Activated naive CD4-positive, alpha-beta T cell (primary cell): ENCODE data around the gene RPTOR.
A peak's percentile ranks its signal among the peaks of the same experiment; 100 is the strongest.

Experiments used
- DNase-seq, 4 experiments: peaks; one replicate each; lab custom pipeline; 2025; lab: John Stamatoyannopoulos, UW

The RPTOR gene

GRCh38 chr17:80892019-80892855 lies 347.6 kb downstream of the RPTOR start:
- DNase-seq, result peak in 3 of 4 experiments; percentile 48 to 56 (median 49)

GRCh38 chr17:80892900-80893603 lies 348.4 kb downstream of the RPTOR start:
- DNase-seq, result no peak

GRCh38 chr17:80893604-80894438 lies 349.2 kb downstream of the RPTOR start:
- DNase-seq, result no peak

GRCh38 chr17:80894439-80894721 lies 349.7 kb downstream of the RPTOR start:
- DNase-seq, result no peak

GRCh38 chr17:80894726-80895125 lies 350.1 kb downstream of the RPTOR start:
- DNase-seq, result no peak

- no peak for DNase-seq
Measured at GRCh38 chr17:80895366-80895765, 350.7 kb downstream of the RPTOR start.

- no peak for DNase-seq
Measured at GRCh38 chr17:80898716-80899115, 354.1 kb downstream of the RPTOR start.

GRCh38 chr17:80899402-80900268 lies 355.0 kb downstream of the RPTOR start:
- peak; percentile 48 to 68 (median 62) for DNase-seq

GRCh38 chr17:80901319-80901718 lies 356.7 kb downstream of the RPTOR start:
- DNase-seq, result no peak

- DNase-seq, result no peak
Measured at GRCh38 chr17:80902197-80902962, 357.7 kb downstream of the RPTOR start.

- DNase-seq, result no peak
Measured at GRCh38 chr17:80902963-80903611, 358.4 kb downstream of the RPTOR start.

GRCh38 chr17:80904036-80904753 lies 359.6 kb downstream of the RPTOR start:
- DNase-seq, result no peak

- no peak for DNase-seq
Measured at GRCh38 chr17:80905586-80906230, 361.1 kb downstream of the RPTOR start.

GRCh38 chr17:80906364-80907259 lies 362.0 kb downstream of the RPTOR start:
- DNase-seq, result no peak

- DNase-seq, result no peak
Measured at GRCh38 chr17:80907281-80907680, 362.6 kb downstream of the RPTOR start.

- DNase-seq, result no peak
Measured at GRCh38 chr17:80908211-80908610, 363.6 kb downstream of the RPTOR start.

- no peak for DNase-seq
Measured at GRCh38 chr17:80908776-80909175, 364.1 kb downstream of the RPTOR start.

GRCh38 chr17:80909635-80910034 lies 365.0 kb downstream of the RPTOR start:
- DNase-seq, result no peak
